Measurements from ENCODE around the gene SLX9. TPM values are rescaled to one million over a fixed set of nuclear protein-coding genes. Genes with fewer than 3 reads are reported as not detected.
"Not testable (repeated sequence)": the region's sequence is repeated elsewhere in the genome, so short reads cannot be mapped to it uniquely, and the experiment has no call there.

Gene SLX9
- total RNA-seq, 2 experiments from 2014 or later: 42.4 to 47.0 TPM

GRCh38 chr21:45022348-45022675 lies 82.5 kb downstream of the SLX9 start:
- POLR2A ChIA-PET: no interaction called here
- CTCF ChIA-PET: no interaction called here
- Mint-ChIP-seq H3K9me3 (peaks cover 7% of the 10 kb centered on the region), H3K27me3 (peaks cover 29% of the 10 kb centered on the region), H3K27ac (no peak overlapping the region), H3K4me1 (peaks cover 7% of the 10 kb centered on the region), H3K4me3 (no peak overlapping the region), H3K36me3 (ENCODE audit: low read depth) (no peaks in the 10 kb centered on the region)
- no peak for DNase-seq

GRCh38 chr21:45022736-45023135 lies 82.9 kb downstream of the SLX9 start:
- peak overlapping the region; percentile 6 for H3K27ac Mint-ChIP-seq
- ChIA-PET POLR2A (no interaction called here), CTCF (no interaction called here)
- peaks cover 3% of the 10 kb centered on the region for H3K4me1 Mint-ChIP-seq
- peaks cover 7% of the 10 kb centered on the region for H3K9me3 Mint-ChIP-seq
- H3K36me3 Mint-ChIP-seq (ENCODE audit: low read depth): no peaks in the 10 kb centered on the region
- no peak overlapping the region for H3K4me3 Mint-ChIP-seq
- DNase-seq: no peak
- H3K27me3 Mint-ChIP-seq: peaks cover 24% of the 10 kb centered on the region

GRCh38 chr21:45024516-45024915 lies 84.7 kb downstream of the SLX9 start:
- CTCF ChIA-PET; H3K4me3 Mint-ChIP-seq; H3K4me1 Mint-ChIP-seq; DNase-seq; H3K9me3 Mint-ChIP-seq; POLR2A ChIA-PET; H3K27ac Mint-ChIP-seq; H3K36me3 Mint-ChIP-seq (ENCODE audit: low read depth): not testable (repeated sequence)
- H3K27me3 Mint-ChIP-seq: peaks cover 18% of the 10 kb centered on the region

- Mint-ChIP-seq H3K4me3 (no peak overlapping the region), H3K4me1 (no peaks in the 10 kb centered on the region), H3K27ac (no peak overlapping the region), H3K27me3 (peaks cover 16% of the 10 kb centered on the region), H3K9me3 (peaks cover 7% of the 10 kb centered on the region), H3K36me3 (ENCODE audit: low read depth) (no peaks in the 10 kb centered on the region)
- POLR2A ChIA-PET: no interaction called here
- CTCF ChIA-PET: no interaction called here
- DNase-seq: no peak
These were observed 86.4 kb downstream of the SLX9 start for GRCh38 chr21:45026066-45026745.

Other genes starting within 250 kb of the SLX9 start
- not detected for gene KRTAP10-12, start 242.9 kb upstream of the SLX9 start, total RNA-seq
- not detected for gene TSPEAR, start 228.5 kb upstream of the SLX9 start, total RNA-seq
- 10 to 100 TPM; 70.7 to 74.0 TPM for gene UBE2G2, start 138.2 kb upstream of the SLX9 start, total RNA-seq
- gene SUMO3, start 122.0 kb upstream of the SLX9 start, total RNA-seq: 10 to 100 TPM; 86.5 to 89.0 TPM
- 10 to 100 TPM; 80.3 to 82.6 TPM for gene PTTG1IP, start 66.3 kb upstream of the SLX9 start, total RNA-seq
- 100 to 1,000 TPM; 631 to 642 TPM for gene ITGB2, start 19.1 kb upstream of the SLX9 start, total RNA-seq
- gene ADARB1, start 134.6 kb downstream of the SLX9 start, total RNA-seq: 10 to 100 TPM; 59.1 to 59.6 TPM

All from activated CD4-positive, alpha-beta memory T cell treated with anti-CD3 and anti-CD28 coated beads, Interleukin-2, amount 10 ng/mL, durations not matched to agents 7 days and 5 days (primary cell).